Measurements from ENCODE around the gene ST3GAL6. TPM values are rescaled to one million over a fixed set of nuclear protein-coding genes. Genes with fewer than 3 reads are reported as not detected.

ST3GAL6 gene
- total and polyA plus RNA-seq, 2 of the 13 experiments (the other 11 are each of a cell fraction or from before 2014, with no cell fraction given), result 17.5 to 23.2 TPM

GRCh38 chr3:98786364-98787006, 23.3 kb downstream of the ST3GAL6 start (continued):
- no peak for TF ChIP-seq SNAPC2 (CRISPR knock-in tag; IDR thresholded peaks at IDR 0.05)
- no peak for TF ChIP-seq ZNF674 (CRISPR knock-in tag; IDR thresholded peaks at IDR 0.05; ENCODE audit: low read depth)
- no peak for TF ChIP-seq ZNF616 (CRISPR knock-in tag; IDR thresholded peaks at IDR 0.05; ENCODE audit: low read depth)
- no peak for TF ChIP-seq ZFYVE20 (CRISPR knock-in tag; IDR thresholded peaks at IDR 0.05; ENCODE audit: borderline replicate concordance, low read depth)
- TF ChIP-seq SMAD3 (CRISPR knock-in tag; IDR thresholded peaks at IDR 0.05), result no peak
- peak; percentile 92 for TF ChIP-seq CEBPB (IDR thresholded peaks at IDR 0.05; ENCODE audit: borderline replicate concordance, low read depth, low read length)
- TF ChIP-seq SMAD9 (CRISPR knock-in tag; IDR thresholded peaks at IDR 0.05), result no peak
- no peak for TF ChIP-seq ZNF841 (CRISPR knock-in tag; IDR thresholded peaks at IDR 0.05; ENCODE audit: borderline replicate concordance)
- TF ChIP-seq ZXDC (CRISPR knock-in tag; IDR thresholded peaks at IDR 0.05), result no peak
- no peak for TF ChIP-seq RFX1 (IDR thresholded peaks at IDR 0.05)
- no peak for TF ChIP-seq SP2 (CRISPR knock-in tag; IDR thresholded peaks at IDR 0.05)
- no peak for TF ChIP-seq ETS1 (CRISPR knock-in tag; IDR thresholded peaks at IDR 0.05)
- TF ChIP-seq ZNF792 (CRISPR knock-in tag; IDR thresholded peaks at IDR 0.05), result no peak
- TF ChIP-seq ZNF784 (CRISPR knock-in tag; IDR thresholded peaks at IDR 0.05; ENCODE audit: borderline replicate concordance), result no peak
- TF ChIP-seq KDM6A (CRISPR knock-in tag; IDR thresholded peaks at IDR 0.05; ENCODE audit: low read depth), result 0 out of 2 replicates have a peak, but pooled peaks have one; percentile 12
- peak in 1 of 2 experiments; percentile 50; a peak in 1 of 4 replicates for TF ChIP-seq REST (IDR thresholded peaks at IDR 0.05; ENCODE audit: borderline replicate concordance in 1 of 2, low read depth in 1 of 2, low read length in 2 of 2)
- TF ChIP-seq NR2F2 (IDR thresholded peaks at IDR 0.05; ENCODE audit: borderline replicate concordance, low read depth), result peak; percentile 60; the same call in 1 of the 2 replicates
- no peak for TF ChIP-seq CSRNP1 (CRISPR knock-in tag; IDR thresholded peaks at IDR 0.05)
- no peak for TF ChIP-seq ARNTL (CRISPR knock-in tag; IDR thresholded peaks at IDR 0.05)
- TF ChIP-seq CENPX (CRISPR knock-in tag; IDR thresholded peaks at IDR 0.05), result no peak
- TF ChIP-seq WIZ (CRISPR knock-in tag; IDR thresholded peaks at IDR 0.05), result no peak
